Vagina (tissue), 2 donors: ENCODE data around the gene S100A3.
"Not testable (repeated sequence)": the region's sequence is repeated elsewhere in the genome, so short reads cannot be mapped to it uniquely, and the experiment has no call there.

Experiments
- CTCF ChIP-seq, 3 experiments: fragments of 450-650 bp in 2 of 3; fragments of 200-600 bp in 1 of 3; sonication (generic) in 1 of 3; IDR thresholded peaks; one replicate each; pipeline ENCODE4 v1.5.1; 2017 to 2019; ENCODE audit warnings: antibody characterized with exemption in 3 of 3, mild to moderate bottlenecking in 2 of 3, moderate library complexity in 2 of 3
- POLR2A ChIP-seq, 2 donors: fragments of 450-650 bp; IDR thresholded peaks; one replicate each; pipeline ENCODE4 v1.6.1; 2017; ENCODE audit warnings: antibody characterized with exemption in 2 of 2, mild to moderate bottlenecking in 2 of 2, moderate library complexity in 2 of 2
- POLR2AphosphoS5 ChIP-seq, 2 donors: sonication (generic); formaldehyde crosslinking; IDR thresholded peaks; one replicate each; pipeline ENCODE4 v1.9.0; 2017; ENCODE audit warnings: antibody characterized with exemption in 2 of 2, mild to moderate bottlenecking in 2 of 2, low read depth in 1 of 2; ENCODE audit not compliant: insufficient read depth in 1 of 2

- not testable (repeated sequence) for TF ChIP-seq CTCF (IDR thresholded peaks at IDR 0.05); POLR2A (IDR thresholded peaks at IDR 0.05); POLR2AphosphoS5 (IDR thresholded peaks at IDR 0.05; ENCODE audit: insufficient read depth in 1 of 2, low read depth in 1 of 2)
Observed at GRCh38 chr1:153520137-153520691, 28.8 kb downstream of the S100A3 start.
